HPDE6-E6E7 (cell line): ENCODE measurements around the gene HVCN1.
"Not testable (repeated sequence)": the region's sequence is repeated elsewhere in the genome, so short reads cannot be mapped to it uniquely, and the experiment has no call there.

Source experiments
- DNase-seq: peaks from one replicate; pipeline ENCODE4 v3.0.0; 2011; ENCODE audit warnings: missing footprints; ENCODE audit errors: extremely low spot score

Gene HVCN1, protein sequence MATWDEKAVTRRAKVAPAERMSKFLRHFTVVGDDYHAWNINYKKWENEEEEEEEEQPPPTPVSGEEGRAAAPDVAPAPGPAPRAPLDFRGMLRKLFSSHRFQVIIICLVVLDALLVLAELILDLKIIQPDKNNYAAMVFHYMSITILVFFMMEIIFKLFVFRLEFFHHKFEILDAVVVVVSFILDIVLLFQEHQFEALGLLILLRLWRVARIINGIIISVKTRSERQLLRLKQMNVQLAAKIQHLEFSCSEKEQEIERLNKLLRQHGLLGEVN

DNA sequence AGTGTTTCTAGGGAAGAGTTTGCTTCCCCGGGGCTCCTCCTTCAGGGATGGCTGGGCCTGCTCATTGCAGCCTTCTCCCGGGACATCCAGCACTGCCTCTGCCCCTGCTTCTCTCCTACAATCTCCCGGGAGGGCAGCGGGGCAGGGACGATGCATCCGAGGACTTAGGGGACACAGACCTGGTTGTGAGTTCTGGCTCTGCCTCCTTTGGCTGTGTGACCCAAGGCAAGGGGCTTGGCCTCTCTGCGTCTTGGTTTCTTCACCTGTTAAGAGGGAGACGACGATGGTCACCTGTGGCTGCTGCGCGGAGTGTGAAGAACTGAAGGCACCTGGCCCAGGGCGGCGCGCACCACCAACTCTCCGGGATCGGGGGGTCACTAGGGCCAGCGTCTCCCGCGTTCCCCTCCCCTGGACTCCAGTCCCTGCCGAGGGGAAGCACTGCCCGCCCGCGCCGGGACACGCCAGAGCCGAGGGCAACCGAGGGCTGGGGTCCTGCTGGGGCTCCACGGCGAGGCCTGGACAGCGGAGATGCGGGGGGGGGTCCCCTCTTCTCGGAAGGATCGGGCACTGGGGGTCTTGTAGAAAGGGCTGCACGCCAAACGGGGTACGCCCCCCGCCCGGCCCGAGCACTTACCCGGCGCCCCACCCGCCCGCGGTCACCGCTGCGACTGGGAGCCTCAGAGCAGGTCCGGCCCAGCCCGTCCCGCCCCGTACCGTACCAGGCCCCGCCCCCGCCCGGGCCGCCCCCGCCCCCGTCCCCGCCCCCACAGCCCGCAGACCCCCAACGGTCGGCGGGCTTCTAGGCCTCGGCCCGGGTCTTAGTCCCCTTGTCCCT is at the start of gene HVCN1:
TSS of gene HVCN1 (minus strand) at position 670 of the 835 bp plus-strand sequence. CDS start 5,870 bp downstream, outside the sequence.
- no peak for DNase-seq

DNA sequence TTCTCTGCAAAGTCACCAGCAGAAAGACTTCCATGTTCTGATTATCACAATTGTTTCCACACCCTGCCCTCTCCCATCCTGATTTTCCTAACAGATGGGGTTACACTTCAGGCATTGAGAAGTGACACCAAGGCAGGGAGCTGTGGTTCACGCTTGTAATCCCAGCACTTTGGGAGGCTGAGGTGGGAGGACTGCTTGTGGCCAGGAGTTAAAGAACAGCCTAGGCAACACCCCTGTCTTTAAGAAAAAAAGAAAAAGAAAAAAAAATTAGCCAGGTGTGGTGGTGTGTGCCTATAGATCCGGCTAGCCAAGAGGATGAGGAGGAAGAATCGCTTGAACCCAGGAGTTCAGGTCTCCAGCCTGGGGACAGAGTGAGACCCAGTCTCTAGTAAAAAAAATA is 48.6 kb upstream of the HVCN1 start:
- no peak for DNase-seq

DNA sequence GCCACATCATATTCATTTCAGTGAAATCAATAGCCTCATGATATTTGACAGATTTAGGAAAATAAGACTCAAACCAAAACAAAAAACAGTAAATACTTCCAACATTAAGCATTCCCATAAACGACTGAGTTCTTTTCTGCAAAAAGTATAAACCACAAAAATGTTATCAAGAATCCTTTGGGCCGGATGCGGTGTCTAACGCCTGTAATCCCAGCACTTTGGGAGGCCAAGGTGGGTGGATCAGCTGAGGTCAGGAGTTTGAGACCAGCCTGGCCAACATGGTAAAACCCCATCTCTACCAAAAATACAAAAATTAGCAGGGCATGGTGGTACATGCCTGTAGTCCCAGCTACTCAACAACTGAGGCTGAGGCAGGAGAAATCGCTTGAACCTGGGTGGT is 48.1 kb upstream of the HVCN1 start:
- not testable (repeated sequence) for DNase-seq

DNA sequence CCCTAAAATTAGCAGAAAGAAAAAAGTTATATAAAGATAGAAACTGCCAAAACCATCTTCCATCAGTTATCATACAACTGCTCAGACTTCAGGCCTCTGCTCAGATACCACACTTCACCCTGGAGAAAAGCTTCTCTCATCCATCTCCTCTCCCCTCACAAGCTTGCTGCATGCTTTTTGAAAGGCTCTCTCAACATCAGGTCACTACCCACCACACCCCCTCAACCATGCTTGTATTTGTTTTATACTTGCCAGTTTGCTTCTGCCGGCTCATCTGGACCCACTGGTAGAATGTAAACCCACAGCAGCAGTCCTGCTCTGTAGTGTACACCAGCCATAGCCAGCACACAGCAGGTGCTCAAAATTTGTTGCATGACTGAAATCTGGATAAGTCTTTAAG is 45.0 kb upstream of the HVCN1 start:
- no peak for DNase-seq

DNA sequence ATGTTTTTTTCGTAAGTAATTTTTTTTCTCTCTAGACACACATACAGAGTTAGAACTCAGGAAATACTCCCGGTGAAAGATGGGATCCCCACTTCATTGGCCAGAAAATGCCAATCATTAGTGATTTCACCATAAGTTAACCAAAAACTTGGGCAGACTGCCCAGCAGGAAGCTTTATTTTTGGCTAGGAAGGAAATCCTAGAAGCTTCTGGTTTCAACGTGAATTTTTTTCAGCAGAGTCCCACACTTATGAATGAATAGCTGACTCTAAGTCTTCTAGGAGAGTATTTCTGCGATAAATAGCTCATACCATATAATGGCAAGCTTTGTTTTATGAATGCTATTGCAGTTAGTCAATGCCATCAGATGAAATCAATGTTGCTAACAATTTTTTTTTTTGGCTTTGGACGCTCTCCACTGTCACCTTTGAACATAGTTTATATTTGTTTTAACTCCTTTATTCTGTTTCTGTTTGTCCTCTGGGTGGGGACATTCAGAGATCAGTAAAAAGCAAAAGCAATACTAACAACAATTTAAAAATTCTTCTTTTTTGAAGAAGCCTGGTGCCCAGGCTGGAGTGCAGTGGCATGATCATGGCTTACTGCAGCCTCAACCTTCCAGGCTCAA is 44.3 kb upstream of the HVCN1 start:
- DNase-seq: no peak

DNA sequence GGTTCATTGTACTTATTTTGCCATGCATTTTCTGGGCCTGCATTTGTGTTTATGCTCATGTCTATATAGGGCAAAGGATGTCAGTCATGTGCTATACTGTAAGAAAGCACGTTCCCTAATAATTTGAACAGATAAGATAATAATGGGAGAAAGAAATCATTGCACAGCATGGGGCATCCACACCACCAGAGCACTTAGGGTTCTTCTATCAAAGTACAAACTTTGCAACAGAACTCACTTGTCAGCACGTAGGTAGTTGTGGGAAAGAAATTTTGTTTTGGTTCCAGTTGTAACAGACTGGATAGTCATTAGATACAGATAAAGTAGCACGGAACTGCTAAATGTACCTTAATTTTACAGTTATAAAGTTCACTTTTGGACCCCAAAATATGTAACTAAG is 43.7 kb upstream of the HVCN1 start:
- DNase-seq: no peak

DNA sequence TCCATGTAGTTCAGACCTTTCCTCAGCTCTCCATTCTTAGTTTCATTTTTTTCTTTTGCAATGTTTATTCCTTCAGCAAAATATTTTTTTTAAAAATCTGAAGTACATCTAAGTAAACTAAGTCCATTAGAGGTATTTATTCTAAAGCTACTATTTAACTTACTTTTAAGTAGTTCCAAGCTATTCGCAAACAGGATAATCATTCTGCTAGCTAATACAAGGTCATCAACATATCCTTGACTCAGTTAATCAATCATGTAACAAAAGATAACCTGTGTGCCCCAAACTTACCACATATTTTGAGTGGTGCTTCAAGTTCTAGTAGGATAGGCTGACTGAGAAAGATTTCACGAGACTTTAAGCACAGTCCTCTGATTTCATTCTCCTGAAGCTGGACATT is 42.6 kb upstream of the HVCN1 start:
- no peak for DNase-seq

DNA sequence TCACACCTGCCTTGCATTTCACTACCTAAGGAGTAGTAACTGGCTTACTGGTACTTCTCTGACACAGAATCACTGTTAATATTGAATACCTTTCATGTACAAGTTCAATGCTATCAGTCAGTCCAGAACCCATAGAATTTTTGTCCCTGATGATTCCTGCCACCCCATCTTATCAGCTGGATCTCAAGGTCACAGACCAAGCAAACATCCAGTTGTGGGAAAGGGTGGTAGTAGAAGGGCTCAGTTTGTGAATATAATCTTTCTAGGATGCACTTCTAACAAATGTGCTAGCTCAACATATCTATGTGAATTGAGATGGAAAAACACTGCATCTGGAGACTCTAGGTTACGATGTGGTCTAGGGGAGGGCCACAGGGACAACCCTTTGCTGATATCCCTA is 39.7 kb upstream of the HVCN1 start:
- no peak for DNase-seq

DNA sequence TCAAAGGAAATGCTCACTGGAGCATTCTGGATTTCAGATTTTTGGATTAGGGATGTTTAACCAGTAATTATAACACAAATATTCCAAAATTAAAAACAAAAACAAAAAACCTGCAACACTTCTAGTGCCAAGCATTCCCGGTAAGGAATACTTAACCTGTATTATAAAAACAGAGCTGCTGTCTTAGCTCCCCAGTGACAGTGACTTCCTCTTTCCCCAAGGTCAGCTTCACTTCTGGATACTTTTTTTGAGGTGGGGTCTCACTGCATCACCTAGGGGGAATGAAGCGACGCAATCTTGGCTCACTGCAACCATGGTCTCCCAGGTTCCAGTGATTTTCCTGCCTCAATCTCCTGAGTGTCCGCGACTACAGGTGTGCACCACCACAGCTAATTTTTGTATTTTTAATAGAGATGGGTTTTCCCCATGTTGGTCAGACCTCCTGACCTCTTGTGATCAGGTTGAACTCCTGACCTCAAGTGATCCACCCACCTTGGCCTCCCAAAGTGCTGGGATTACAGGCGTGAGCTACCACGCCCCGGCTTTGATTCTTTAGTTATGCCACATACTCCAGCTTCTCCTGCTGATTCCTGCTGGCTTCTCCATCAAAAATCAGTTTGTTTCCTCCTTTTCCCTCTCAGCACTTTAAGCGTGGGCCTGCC is 37.9 kb upstream of the HVCN1 start:
- no peak for DNase-seq

DNA sequence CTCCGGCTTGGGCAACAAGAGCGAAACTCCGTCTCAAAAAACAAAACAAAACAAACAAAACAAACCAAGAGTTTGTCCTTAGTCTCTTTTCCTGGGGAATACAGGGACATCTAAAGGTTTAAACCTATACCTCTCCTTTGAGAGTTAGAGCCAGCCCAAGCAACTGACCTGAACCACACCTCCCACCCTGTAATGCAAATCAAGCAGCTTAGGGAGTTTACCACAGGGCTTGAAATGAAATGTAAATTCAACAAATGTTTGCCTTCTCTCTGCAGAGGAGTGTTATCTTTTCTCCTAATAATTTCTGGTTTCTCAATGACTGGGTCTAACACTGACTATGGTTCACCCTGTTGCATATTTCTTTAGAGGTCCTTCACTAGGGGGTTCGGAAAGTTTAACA is 37.1 kb upstream of the HVCN1 start:
- DNase-seq: no peak

DNA sequence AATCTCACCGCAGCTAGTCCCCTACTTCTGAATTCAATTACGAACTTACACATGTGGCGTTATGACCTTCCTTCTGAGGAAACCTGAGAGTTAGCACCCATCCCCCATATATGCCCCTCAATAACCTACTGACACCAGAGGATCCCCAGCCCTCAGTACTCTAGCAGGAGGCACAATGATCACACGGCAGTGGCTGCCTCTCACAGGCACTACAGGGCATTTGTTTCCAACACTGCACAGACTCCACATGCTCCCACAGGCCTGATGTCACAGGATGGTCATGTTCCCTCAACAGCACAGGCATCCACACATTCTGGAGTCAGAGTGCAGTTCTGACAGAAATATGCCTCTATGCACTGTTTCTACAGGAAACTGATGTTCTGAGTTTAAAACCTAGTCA is 36.4 kb upstream of the HVCN1 start:
- no peak for DNase-seq

DNA sequence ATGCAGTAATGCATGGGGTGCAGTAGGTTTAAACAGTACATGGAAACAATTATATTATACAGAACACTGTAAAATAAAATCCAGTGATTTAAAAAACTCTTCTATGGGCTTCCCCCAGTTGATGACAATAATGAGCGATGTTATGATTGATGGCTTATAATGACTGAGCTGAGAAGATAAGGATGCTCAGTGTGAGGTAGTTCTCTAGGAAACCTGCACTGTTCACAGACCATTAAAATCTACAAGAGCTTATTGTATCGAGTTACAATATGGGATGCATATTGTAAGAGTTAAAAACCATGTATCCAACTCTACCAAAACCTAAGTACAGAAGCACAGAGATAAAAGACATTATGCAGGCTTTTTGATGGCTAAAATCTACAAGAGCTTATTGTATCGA is 34.0 kb upstream of the HVCN1 start:
- not testable (repeated sequence) for DNase-seq

DNA sequence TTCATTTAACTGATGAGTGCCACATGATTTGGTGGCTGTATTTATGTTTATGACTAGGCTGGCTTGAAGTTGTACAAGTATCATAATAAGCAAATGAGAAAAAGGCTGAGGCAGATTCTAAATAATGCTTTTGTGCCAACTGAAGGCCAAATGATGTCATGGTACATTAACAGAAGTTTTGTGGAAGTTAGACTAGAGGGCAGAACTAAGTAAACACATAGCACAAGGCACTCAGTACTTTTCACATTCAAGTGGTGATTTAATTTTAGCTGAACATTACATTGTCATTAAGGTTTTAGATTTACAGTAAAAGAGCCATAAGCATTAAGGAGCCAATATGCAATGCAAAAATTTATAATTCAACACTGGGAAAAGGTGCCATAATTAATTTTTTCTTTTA is 32.7 kb upstream of the HVCN1 start:
- DNase-seq: no peak

DNA sequence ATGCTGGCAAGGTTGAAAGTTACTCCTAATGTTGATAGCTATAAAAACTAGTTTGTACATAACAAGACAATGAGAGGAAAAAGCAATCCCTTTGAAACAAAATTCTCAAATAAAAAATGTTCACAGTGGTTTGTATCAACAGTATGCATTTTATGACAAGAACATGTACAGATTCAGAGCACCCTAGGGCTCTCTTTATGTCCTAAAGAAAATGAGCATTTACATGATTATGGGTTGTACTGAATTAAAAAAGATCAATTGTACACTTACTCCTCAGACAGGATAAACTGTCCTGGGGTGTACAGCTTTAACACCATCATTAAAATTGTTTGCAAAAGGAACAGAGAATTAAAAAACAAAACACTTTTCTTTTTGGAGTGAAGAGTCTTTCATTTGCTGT is 31.6 kb upstream of the HVCN1 start:
- no peak for DNase-seq

DNA sequence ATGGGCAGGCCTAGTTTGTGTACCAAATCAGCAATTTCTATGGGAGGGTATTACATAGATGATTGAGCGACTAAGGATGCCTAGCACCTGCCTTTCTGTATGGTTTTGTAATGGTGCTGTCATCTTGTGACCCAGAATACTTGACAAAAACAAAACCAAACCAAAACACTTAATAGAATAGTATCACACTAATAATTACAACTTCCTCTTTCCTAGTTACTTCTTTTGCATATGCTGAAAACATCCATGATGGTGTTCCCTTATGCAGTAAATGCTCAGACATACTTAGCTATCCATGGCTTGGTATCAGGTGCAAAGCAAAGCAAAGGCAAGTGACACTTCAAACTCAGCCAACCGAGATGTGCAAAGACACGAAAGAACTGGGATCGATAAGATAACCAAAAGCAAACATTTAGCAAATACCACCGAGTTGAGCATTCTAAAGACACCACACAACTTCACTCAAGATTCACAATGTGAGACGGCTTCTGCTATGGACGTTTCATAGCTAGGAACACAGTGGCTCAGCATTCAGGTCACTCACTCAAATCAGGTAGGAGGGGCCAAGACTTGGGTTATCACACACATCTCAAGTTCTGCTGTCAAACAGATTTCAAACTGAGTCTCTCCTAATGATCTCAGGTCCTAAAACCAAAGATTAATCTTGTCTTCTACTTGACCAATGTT is 29.4 kb upstream of the HVCN1 start:
- DNase-seq: no peak

DNA sequence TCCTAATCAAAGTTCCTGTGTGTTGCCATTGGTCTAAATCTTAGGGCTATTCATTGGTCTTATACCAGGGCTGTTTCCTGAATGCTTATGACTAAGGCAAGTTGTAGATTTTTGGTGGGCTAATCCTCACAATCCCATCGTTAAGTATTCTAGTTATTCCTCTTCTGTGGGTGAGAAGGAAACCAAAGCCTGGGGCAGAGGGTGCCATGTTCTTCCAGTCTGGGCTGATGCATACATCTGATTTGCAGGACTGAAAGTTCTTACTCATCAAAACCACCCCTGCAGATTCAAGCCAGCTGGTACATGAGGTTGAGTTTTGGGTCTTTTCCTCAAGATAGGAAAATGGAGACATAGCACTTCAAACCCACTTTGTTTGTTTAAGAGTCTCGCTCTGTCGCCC is 28.1 kb upstream of the HVCN1 start:
- no peak for DNase-seq

DNA sequence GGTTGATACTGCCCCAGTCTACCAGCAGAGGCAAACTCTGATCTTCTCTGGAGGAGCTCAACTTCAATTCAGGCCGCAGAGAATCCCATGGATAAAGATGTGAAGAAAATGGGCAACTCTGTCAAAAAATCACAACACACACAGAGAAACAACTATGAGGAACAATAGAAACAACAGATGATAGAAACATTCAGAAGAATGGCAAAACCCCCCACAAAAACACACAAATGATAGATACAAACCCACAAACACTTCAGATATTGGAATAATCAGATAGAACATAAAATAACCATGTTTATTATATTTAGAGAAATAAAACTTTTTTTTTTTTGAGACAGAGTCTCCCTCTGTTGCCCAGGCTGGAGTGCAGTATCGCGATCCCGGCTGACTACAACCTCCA is 20.0 kb upstream of the HVCN1 start:
- DNase-seq: no peak

DNA sequence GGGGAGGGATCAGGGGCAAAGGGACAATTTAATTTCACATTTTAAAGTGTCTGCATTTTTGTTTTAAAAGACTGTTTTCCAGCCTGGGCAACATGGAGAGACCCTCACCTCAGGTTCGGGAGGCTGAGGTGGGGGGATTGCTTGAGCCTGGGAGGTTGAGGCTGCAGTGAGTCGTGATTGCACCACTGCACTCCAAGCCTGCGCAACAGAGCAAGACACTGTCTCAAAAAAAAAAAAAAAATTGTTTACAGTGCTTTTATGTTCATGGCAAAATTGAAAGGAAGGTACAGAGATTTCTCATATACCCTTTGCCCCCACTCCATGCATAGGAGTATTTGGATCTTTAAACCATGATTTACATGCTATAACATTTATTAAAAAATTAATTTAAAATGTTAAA is 16.4 kb upstream of the HVCN1 start:
- no peak for DNase-seq

DNA sequence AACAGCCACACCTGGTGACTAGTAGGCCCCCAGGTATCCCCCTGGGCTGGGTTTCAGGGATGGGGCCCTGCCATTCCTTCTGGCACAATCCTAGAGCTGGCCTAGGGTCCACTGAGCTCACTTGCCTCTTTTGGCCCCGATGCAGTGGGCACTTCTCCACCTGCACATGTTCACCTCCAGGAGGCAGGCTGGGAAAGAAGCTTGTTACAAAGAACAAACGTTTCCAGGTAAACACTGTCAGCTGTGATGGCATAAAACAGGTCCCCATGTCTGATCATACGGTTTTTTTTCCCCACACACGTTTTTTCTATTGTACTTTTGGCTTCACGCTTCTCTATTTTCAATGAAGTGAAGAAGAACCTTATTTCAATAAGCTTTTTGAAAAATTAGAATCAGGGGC is 15.8 kb upstream of the HVCN1 start:
- no peak for DNase-seq

DNA sequence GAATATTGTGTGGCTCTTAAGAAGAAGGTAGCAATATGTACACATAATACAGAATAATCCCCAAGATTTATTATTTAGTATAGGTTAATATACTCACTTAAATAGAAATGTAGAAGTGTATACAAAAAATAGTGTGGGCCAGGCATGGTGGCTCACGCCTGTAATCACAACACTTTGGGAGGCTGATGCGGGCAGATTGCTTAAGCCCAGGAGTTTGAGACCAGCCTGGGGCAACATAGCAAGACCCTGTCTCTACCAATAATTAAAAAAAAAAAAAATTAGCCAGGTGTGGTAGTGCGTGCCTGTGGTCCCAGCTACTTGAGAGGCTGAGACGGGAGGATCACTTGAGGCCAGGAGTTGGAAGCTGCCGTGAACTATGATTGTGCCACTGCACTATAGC is 15.3 kb upstream of the HVCN1 start:
- DNase-seq: no peak

DNA sequence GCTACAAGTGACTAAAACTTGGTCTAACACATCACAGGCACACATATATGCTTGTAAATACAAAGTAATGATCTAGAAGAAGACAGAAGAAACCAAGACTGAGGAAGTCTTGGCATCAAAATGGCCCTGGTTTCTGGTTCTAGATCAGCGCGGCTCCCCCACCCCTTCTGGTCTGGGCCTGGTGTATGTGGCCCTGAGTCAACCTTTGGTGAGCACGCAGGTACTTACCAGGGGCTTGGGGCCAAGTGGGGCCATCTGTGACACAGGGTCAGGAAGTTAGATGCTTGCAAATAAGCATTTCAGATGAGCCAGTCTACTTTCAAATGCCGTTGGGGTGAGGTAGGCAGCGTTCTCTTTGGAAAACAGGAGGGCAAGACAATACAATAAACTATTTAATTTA is 13.2 kb upstream of the HVCN1 start:
- DNase-seq: no peak
